Keratinocyte (primary cell): ENCODE results near the gene NDNF. TPM values are rescaled to one million over a fixed set of nuclear protein-coding genes. Genes with fewer than 3 reads are reported as not detected.

ENCODE experiments used
- DNase-seq: peaks from one replicate; pipeline ENCODE4 v3.0.0-alpha.2; 2011; ENCODE audit warnings: low read depth, missing footprints, low spot score
- FAIRE-seq: peaks from 2 replicates; lab custom pipeline; 2011; peaks lifted over from hg19 to GRCh38; lab: Jason Lieb, UNC
- H2AFZ ChIP-seq: 2 replicates; pipeline ENCODE4 v1.6.0; 2012; ENCODE audit warnings: low read length, control low read depth, inconsistent platforms; ENCODE audit not compliant: control insufficient read depth
- H3K27ac ChIP-seq: 2 replicates; pipeline ENCODE4 v1.5.1; 2011; ENCODE audit warnings: low read length; ENCODE audit not compliant: control insufficient read depth, insufficient read depth
- H3K27me3 ChIP-seq: 3 replicates; pipeline ENCODE4 v1.6.0; 2011; ENCODE audit warnings: low read length; ENCODE audit not compliant: control insufficient read depth, insufficient read depth; ENCODE audit errors: extremely low read depth
- H3K36me3 ChIP-seq, 2 experiments: 2 replicates in 1 of 2; 3 replicates in 1 of 2; pipeline ENCODE4 v1.5.1; 2011; ENCODE audit warnings: low read length in 2 of 2, mild to moderate bottlenecking in 1 of 2; ENCODE audit not compliant: control insufficient read depth in 2 of 2, insufficient read depth in 2 of 2; ENCODE audit errors: extremely low read depth in 1 of 2
- H3K4me1 ChIP-seq: 3 replicates; pipeline ENCODE4 v1.5.1; 2011; ENCODE audit warnings: low read length; ENCODE audit not compliant: control insufficient read depth, insufficient read depth; ENCODE audit errors: extremely low read depth
- H3K4me2 ChIP-seq: 3 replicates; pipeline ENCODE4 v1.6.0; 2011; ENCODE audit warnings: low read depth, low read length; ENCODE audit not compliant: control insufficient read depth, insufficient read depth; ENCODE audit errors: extremely low read depth
- H3K4me3 ChIP-seq, 3 experiments: fragments of 200-600 bp in 1 of 3; sonication (generic) in 1 of 3; 2 replicates in 2 of 3; 3 replicates in 1 of 3; pipeline ENCODE4 v1.5.1; 2011 to 2016; ENCODE audit warnings: low read length in 3 of 3, mild to moderate bottlenecking in 3 of 3, control low read depth in 2 of 3, inconsistent platforms in 1 of 3, low read depth in 1 of 3, mixed read lengths in 1 of 3, mixed run types in 1 of 3, moderate library complexity in 1 of 3; ENCODE audit not compliant: control insufficient read depth in 2 of 3, insufficient read depth in 2 of 3; ENCODE audit errors: extremely low read depth in 1 of 3
- H3K79me2 ChIP-seq: 2 replicates; pipeline ENCODE4 v1.6.0; 2012; ENCODE audit warnings: low read length; ENCODE audit not compliant: control insufficient read depth, insufficient read depth
- H3K9ac ChIP-seq: 3 replicates; pipeline ENCODE4 v1.6.0; 2011; ENCODE audit warnings: low read length; ENCODE audit not compliant: control insufficient read depth, insufficient read depth; ENCODE audit errors: extremely low read depth
- H3K9me1 ChIP-seq: 3 replicates; pipeline ENCODE4 v1.6.0; 2011; ENCODE audit warnings: low read length; ENCODE audit not compliant: control insufficient read depth, insufficient read depth; ENCODE audit errors: extremely low read depth
- H3K9me3 ChIP-seq: 2 replicates; pipeline ENCODE4 v1.5.1; 2012; ENCODE audit warnings: low read depth, low read length; ENCODE audit not compliant: control insufficient read depth
- H4K20me1 ChIP-seq: 3 replicates; pipeline ENCODE4 v1.6.0; 2011; ENCODE audit warnings: low read length; ENCODE audit not compliant: control insufficient read depth, insufficient read depth; ENCODE audit errors: extremely low read depth
- CTCF ChIP-seq, 3 experiments: IDR thresholded peaks in 1 of 3; conservative IDR thresholded peaks in 1 of 3; optimal IDR thresholded peaks in 1 of 3; 2 replicates in 2 of 3; 3 replicates in 1 of 3; pipeline versions ENCODE3 to v1.5.1; 2011; ENCODE audit warnings: low read length in 3 of 3, mild to moderate bottlenecking in 3 of 3, moderate library complexity in 2 of 3, control low read depth in 1 of 3, inconsistent platforms in 1 of 3; ENCODE audit not compliant: insufficient read depth in 2 of 3; ENCODE audit errors: extremely low read depth in 1 of 3
- EZH2 ChIP-seq: IDR thresholded peaks from one replicate; pipeline ENCODE4 v1.6.1; 2012; ENCODE audit warnings: inconsistent platforms, mild to moderate bottlenecking, low read length, moderate library complexity
- dilution Hi-C: fragments of 300-500 bp; cut with MboI; formaldehyde crosslinking; loops from one replicate; pipeline ENCODE4 v1.7.0; 2020; ENCODE audit warnings: low sequenced_read_pairs; ENCODE audit not compliant: extremely low pct_ligation_motif_present
- polyA plus RNA-seq, 5 experiments: library from polyadenylated mRNA; depleted of rRNA in 3 of 5; stranded (reverse) in 3 of 5; stranded (forward) in 1 of 5; unstranded in 1 of 5; fragments of >200 nt; gene quantifications; 1 replicate in 1 of 5; 2 replicates in 3 of 5; 3 replicates in 1 of 5; pipeline versions ENCODE4 v1.2.1 to v1.2.3, GENCODE V29; 2011 to 2012; ENCODE audit warnings: missing spikeins in 2 of 5, low read depth in 1 of 5, low replicate concordance in 1 of 5

The NDNF gene
- polyA plus RNA-seq, 1 donor (not counting 4 experiments of a cell fraction or from before 2014, with no cell fraction given) = not detected

- Histone ChIP-seq H4K20me1 (no peaks in the 10 kb centered on the region), H3K4me3 (no peak overlapping the region), H3K36me3 (no peaks in the 10 kb centered on the region), H3K4me1 (no peaks in the 10 kb centered on the region), H2AFZ (no peak overlapping the region), H3K4me2 (no peak overlapping the region), H3K9me3 (no peaks in the 10 kb centered on the region), H3K9ac (no peak overlapping the region), H3K27ac (no peak overlapping the region), H3K79me2 (no peaks in the 10 kb centered on the region), H3K27me3 (no peaks in the 10 kb centered on the region), H3K9me1 (no peaks in the 10 kb centered on the region)
- FAIRE-seq = no peak
- DNase-seq = no peak
- dilution Hi-C loops = no loop called here
- TF ChIP-seq EZH2 (no peak), CTCF (optimal IDR thresholded peaks at IDR 0.05 in 1 of 3, IDR thresholded peaks at IDR 0.05 in 1 of 3, conservative IDR thresholded peaks at IDR 0.05 in 1 of 3; ENCODE audit: extremely low read depth in 1 of 3, insufficient read depth in 2 of 3, low read length in 3 of 3) (no peak)
These were observed 38.3 kb downstream of the NDNF start for GRCh38 chr4:121034017-121034416.

DNA sequence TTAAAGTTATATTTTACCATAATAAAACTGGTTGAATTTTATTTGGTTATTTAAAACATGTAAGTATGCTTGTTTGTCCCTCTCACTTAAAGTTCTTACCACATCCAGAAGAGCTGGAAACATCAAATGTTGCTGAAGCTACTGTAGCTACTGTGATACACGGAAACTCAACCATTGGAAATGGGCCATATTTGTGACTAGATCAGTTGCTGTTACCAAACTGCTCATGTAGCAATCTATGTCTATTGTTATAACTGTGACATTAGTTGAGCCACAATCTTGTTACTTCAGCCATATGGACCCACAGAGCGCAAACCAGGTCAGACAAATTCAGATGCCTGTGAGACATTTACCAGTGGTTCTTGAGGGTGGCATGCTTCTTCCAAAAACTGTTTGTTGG, 41.6 kb downstream of the NDNF start:
- dilution Hi-C loops = no loop called here
- TF ChIP-seq EZH2 (no peak), CTCF (optimal IDR thresholded peaks at IDR 0.05 in 1 of 3, IDR thresholded peaks at IDR 0.05 in 1 of 3, conservative IDR thresholded peaks at IDR 0.05 in 1 of 3; ENCODE audit: extremely low read depth in 1 of 3, insufficient read depth in 2 of 3, low read length in 3 of 3) (no peak)
- no peak overlapping the region for H3K4me2 ChIP-seq
- no peaks in the 10 kb centered on the region for H3K79me2 ChIP-seq
- no peaks in the 10 kb centered on the region for H3K9me1 ChIP-seq
- H3K9me3 ChIP-seq = no peaks in the 10 kb centered on the region
- H3K4me3 ChIP-seq = no peak overlapping the region
- H3K36me3 ChIP-seq = no peaks in the 10 kb centered on the region
- H3K27me3 ChIP-seq = no peaks in the 10 kb centered on the region
- no peak overlapping the region for H3K27ac ChIP-seq
- no peak overlapping the region for H2AFZ ChIP-seq
- no peaks in the 10 kb centered on the region for H4K20me1 ChIP-seq
- DNase-seq = no peak
- no peaks in the 10 kb centered on the region for H3K4me1 ChIP-seq
- H3K9ac ChIP-seq = no peak overlapping the region
- no peak for FAIRE-seq
